Activated CD8-positive, alpha-beta memory T cell treated with anti-CD3 and anti-CD28 coated beads, Interleukin-2, amount 50 U/mL, for 24 hours (primary cell): ENCODE measurements around the gene TDP2.
"Not testable (repeated sequence)": the region's sequence is repeated elsewhere in the genome, so short reads cannot be mapped to it uniquely, and the experiment has no call there.

Experiments
- DNase-seq: peaks from one replicate; pipeline ENCODE4 v3.0.0-alpha.2; 2020; ENCODE audit errors: extremely low read depth

TDP2 gene

DNA sequence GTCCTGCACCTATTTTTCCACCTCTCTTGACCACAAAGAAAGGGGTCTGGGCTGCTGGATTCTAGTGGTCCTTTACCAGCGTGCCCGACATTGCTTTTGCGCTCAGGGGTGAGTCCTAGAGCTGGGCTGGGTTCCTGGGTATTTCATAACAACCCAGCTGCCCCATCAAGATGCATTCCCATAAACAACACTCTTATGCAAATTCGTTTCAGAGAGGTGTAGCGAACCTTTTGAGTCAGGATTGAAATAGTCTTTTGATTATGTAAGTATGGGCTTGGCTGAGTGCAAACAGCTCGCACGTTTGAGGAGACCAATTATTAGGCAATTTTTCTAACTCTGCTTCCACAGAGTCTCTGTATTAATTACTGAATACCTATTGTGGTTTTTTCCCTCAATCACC, 13.9 kb upstream of the TDP2 start:
- DNase-seq, result no peak

DNA sequence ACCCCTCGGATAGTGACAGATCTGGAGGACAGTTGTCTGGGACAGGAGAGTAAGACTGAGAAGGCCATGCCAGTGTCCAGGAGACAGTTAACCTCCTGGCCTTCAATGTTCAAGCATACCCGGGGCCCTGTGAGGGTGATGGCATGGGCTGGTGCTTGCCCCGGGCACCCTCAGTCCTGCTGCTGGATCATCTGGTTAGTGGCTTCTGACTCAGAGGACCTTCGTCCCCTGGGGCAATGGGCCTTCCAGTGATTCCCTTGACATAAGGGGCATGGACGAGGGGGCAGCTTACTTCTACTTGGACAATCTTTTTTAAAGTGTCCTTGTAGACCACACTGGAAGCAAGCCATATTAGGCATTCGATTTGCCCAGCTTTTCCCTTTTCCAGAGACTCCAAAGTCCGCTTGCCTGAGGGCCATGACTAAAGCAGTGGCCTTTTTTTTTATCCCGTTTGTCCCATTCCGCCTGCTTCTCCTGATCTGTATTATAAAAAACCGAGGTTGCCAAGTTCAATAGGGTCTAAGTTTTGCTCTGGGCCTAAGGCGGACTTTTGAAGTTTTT, 12.2 kb upstream of the TDP2 start:
- not testable (repeated sequence) for DNase-seq

DNA sequence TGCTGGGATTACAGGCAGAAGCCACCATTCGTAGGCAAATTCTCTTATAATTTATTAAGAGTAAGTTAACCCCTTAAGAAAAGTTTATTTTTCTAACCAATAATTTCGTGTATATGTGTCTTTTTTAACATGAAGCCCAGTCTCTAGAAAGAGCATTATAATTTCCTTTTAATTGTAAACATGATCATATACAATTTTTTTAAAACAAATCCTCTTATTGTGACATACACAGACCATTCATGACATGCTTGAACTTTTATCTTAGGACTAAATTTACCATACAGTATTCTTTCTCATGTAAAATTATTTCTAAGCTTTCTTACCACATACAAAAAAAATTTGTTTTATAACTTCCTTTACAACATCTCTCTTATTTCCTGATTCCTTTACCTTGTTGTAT, 6.9 kb upstream of the TDP2 start:
- DNase-seq, result no peak

DNA sequence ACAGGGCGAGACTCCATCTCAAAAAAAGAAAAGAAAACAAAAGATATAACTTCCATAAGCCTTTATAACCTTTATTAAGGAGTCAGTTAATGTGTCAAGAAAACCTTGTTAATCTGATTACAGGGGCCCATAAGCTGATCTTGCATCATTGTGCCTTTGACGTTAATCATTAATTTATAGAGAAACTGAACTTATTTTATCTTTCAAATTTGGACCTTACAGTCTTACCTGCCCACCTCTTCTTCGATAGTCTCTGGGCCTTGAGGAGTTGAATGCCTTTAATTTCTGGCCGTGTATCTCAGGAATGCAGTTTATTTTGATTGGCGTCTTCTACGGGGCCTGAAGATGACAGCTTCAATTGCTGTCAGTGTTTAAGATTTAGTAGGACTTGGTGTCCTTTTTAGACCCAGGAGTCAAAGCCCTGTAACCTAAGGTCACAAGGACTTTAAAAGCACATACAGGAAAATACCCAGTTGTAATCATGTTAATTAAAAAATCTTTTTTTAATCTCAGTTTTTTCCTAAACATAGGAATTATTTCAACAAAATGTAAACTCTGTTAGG, 6.0 kb upstream of the TDP2 start:
- DNase-seq, result no peak

DNA sequence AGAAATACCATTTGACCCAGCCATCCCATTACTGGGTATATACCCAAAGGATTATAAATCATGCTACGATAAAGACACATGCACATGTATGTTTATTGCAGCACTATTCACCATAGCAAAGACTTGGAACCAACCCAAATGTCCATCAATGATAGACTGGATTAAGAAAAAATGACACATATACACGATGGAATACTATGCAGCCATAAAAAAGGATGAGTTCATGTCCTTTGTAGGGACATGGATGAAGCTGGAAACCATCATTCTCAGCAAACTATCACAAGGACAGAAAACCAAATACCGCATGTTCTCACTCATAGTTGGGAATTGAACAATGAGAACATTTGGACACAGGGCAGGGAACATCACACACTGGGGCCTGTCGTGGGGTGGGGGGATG, 4.4 kb upstream of the TDP2 start:
- DNase-seq, result not testable (repeated sequence)

DNA sequence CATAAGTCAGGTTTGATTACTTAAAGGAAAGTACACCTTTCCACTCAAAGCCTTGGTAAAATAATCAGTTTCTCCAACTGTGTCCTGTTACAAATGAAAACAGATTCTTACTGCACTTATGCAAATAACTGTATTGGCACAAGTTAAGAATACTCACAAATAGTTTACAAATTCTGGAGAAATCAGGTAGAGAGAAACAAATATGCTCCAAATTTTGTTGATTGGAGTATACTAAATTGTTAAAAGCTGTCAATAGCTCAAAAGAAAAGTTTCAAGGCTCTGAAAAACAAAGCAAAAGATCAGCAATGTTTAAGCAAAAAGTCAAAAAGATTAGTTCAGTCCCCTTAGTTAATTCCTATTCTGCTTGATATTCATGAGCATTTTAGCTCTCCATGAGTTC, 3.8 kb upstream of the TDP2 start:
- not testable (repeated sequence) for DNase-seq

DNA sequence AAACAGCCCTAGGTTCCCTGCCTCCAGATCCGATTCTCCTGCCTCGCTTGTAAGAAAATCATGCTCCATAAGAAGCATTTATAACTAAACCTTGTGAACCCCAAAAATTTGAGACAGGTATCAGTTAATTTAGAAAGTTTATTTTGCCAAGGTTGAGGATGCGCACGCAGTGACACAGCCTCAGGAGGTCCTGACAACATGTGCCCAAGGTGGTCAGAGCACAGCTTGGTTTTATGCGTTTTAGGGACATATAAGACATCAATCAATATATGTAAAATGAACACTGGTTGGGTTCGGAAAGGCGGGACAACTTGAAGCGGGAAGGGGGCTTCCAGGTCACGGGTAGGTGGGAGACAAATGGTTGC, 2.3 kb upstream of the TDP2 start:
- DNase-seq, result no peak

DNA sequence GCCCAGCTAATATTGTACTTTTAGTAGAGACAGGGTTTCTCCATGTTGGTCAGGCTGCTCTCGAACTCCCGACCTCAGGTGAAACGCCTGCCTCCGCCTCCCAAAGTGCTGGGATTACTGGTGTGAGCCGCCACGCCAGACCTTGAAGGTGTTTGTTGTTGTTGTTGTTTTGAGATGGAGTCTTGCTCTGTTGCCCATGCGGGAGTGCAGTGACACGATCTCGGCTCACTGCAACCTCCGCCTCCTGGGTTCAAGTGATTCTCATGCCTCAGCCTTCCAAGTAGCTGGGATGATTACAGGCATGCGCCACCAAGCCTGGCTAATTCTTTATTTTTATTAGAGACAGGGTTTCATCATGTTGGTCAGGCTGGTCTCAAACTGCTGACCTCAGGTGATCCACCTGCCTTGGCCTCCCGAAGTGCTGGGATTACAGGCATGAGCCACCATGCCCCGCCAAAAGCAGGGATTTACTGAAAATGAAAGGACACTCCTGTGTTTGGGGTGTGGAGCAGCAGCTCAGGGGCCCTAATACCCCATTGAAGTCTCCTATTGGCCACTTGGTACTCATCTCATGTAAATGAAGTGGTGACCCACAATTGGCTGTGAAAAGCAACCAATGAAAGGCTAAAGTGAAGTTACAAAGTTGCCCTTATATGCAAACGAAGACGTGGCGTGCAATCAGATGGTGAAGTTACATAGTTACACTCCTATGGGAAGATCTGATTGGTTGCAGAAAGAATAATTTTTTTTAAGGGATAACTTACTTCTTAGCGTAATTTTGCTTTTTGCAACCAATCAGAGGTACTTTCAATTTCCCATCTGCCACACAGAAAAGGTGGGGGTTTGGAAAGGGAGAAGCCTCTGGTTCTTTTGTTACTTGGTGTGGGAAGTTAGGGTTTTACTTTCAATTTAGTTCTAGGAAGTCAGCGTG, 1.6 kb upstream of the TDP2 start:
- not testable (repeated sequence) for DNase-seq

DNA sequence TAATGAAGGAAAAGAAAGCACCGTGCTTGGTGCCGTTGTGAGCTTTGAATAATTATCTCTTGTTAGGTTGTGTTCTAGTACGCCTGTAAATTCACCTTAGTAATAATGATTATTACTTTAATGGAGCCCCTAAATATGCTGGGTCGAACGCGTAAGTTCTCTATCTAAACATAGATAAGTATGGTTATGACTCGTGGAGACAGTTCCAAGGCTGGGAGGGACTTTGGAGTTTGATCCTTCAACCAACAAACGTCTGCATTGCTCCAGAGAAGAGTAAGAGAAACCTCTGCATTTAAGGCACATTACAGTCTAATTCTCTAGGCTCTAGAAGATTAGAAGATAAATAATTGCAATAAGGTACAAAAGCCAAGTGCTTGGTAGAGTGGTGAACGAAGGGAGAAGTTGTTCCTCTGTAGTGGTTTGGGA, 692 bp upstream of the TDP2 start:
- DNase-seq, result no peak

DNA sequence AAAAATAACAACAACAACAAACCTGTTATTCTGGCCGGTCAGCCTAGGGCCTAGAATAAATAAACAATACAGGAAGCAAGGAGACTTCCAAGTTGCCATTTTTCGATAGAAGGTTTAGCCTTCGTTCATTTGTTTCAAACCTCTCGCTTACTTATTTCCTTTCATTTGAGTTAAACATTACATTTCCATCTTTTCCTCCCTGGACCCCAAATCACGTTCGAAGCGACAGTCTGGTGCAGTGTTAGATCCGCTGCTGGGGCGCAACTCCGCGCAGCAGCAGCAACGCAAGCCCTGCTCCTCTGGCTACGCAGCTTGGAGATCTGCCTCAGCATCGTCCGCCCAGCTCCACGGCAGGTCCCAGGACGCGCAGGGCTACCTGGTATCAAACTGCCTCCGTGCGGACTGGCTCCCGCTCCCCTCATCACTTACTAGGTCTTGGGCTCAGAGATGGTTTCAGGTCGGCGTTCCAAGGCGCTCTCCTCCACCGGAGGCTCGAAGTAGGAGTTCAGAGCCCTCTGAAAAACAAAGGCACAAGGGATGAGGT, 530 bp downstream of the TDP2 start:
- no peak for DNase-seq

DNA sequence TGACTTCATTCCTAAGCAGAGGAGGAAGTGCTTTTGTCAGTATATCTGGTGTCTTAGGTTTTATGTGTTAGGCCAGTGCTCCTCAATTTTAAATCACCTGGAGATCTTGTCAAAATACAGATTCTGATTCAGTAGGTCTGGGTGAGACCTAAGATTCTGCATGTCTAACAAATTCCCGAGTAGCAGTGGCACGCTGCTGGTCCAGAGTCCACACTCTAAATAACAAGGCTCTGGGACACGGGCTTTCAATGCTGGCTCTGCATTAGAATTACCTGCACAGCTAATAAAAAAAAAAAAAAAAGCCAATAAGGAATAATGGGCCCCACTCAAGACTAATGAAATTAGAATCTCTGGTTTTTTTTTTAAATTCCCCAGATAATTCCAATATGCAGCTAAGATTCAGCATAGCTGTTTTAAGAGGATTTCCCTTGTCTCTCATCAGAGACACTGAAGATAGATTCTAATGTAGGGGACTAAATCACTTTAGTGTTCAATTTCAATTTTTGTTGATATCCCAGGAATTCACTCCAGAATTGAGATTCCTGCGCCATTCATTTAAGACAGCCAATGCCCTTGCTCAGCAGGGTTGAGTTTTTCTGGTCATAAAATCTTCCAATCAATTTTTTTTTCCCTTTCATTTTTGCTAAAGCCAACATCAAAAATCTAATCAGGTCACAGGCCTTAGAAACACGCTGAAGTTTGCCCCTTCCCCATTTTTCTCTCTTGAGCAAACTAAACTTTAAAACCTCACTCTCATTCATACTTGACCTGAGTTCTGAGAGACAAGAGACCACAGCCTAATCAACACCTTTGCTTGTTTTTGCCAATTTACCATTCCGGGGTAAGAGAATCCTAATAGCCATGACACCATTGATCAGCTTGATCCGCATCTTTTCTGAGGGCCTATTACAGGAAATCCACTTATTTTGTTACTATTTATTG, 2.4 kb downstream of the TDP2 start:
- DNase-seq, result no peak

DNA sequence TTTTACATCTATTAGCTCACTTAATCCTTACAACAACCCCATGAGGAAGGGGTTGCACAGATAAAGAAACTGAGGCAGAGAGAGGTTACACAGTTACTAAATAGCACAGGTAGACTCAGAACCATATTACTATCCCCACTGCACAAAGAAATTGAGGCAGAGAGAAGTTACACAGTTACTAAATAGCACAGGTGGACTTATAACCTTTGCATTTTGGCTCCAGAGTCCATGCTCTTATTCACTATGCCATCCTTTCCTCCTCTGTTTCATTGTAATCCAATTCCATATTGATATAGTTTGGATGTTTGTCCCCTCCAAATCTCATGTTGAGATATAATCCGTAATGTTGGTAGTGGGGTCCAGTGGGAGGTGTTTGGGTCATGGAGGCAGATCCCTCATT, 3.5 kb downstream of the TDP2 start:
- no peak for DNase-seq

DNA sequence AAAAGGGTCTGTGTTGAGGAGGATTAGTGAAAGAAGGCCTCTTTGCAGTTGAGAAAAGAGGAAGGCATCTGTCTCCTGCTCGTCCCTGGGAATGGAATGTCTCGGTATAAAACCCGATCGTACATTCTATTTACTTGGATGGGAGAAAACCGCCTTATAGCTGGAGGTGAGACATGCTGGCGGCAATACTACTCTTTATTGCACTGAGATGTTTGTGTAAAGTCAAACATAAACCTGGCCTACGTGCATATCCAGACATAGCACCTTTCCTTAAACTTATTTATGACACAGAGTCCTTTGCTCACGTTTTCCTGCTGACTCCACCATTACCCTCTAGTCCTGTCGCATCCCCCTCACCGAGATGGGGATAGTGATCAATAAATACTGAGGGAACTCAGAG, 4.5 kb downstream of the TDP2 start:
- DNase-seq, result no peak

DNA sequence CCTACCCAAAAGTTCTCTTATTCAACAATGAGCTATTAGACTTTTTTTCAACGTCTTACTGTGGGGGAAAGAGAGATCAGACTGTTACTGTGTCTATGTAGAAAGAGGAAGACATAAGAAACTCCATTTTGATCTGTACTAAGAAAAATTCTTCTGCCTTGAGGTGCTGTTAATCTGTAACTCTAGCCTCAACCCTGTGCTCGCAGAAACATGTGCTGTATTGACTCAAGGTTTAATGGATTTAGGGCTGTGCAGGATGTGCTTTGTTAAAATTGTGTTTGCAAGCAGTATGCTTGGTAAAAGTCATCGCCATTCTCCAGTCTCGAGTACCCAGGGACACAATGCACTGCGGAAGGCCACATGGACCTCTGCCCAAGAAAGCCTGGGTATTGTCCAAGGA, 4.9 kb downstream of the TDP2 start:
- not testable (repeated sequence) for DNase-seq

DNA sequence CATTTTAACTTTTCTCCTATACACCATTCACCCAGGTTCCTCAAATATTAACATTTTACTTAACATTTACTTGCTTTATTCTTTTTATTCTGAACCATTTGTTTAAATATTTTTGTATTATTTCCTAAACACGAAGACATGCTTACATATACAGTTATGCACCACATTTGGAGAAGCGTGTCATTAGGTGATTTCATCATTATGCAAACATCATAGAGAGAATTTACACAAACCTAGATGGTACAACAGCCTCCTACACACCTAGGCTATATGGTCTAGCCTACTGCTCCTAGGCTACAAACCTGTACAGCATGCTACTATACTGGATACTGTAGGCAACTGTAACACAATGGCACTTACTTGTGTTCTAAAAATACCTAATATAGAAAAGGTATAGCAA, 6.6 kb downstream of the TDP2 start:
- no peak for DNase-seq

DNA sequence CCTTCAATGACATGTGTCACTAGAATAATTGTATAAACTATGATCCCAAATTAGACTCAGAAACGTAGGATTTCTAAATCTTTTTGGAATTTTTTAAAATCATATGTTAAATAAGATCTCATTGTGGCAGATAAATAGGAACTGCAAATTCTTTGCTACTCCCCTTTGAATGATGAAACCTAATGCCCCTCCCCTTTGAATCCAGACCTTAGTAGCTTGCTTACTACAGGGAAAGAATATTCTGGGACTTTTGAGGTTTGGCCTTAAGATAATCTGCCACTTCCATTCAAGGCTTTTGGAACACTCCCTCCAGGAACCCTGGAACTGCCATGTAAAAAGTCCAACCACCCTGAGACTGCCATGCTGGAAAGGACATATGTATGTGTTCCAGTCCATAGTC, 7.1 kb downstream of the TDP2 start:
- DNase-seq, result no peak

DNA sequence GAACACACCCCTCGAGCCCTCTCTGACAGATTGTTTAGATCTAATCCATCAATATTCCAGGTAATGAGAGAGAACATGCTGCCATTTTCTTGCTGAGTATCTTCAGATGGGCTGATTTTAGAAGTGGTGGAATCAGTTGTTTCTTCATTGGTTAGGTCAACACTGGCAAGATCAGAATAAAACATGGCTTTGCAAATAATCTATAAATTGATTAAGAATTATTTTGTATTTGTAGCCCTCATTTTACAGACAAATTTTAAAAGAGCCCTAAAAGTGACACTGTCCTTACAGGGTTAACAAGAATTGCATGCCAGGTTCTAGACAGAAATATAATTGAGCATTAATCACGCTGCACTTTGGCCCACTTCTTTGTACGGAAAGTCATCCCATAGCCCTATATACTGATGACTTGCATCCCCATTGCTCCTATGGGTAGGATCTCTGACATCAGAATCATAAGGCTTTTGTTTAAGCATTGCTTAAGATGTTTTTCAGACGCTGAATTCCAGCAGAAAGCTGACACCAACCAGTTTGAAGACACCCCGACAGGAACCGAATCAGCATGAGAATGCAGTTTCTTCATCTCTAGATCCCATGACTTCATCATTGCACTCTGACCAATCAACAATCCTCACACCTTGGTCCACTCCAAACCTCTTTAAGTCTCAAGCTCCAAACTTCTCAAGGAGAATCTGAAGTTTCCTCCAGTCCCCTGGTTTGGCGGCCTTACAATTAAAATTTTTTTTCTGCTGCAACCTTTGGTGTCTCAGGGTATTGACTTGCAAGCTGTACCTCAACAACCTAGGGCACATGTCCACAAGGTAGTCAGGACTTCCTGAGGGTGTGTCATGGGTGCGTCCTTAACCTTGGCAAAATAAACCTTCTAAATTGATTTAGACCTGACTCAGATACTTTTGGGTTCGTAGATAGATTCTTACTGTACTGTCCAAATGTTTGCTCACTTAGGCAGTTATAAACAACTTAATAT, 7.8 kb downstream of the TDP2 start:
- no peak for DNase-seq

DNA sequence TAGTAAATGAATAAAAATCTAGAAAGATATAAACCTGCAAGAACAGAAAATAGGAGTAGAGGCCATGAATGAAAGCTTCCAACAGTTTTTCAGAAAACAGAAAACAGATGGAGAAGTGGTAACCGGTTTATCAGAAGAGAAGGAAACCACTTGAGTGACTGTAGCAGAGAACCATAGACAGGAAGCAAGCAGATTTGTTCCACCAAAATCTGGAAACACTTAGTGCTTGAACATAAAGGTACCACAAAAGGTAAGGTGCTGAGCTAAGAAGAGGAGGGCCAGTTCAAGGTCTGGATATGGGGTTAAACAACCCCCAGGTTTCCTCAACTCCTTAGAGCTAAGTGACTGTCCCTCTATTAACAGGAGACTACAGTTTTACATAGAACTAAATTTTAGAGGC, 11.5 kb downstream of the TDP2 start:
- no peak for DNase-seq

DNA sequence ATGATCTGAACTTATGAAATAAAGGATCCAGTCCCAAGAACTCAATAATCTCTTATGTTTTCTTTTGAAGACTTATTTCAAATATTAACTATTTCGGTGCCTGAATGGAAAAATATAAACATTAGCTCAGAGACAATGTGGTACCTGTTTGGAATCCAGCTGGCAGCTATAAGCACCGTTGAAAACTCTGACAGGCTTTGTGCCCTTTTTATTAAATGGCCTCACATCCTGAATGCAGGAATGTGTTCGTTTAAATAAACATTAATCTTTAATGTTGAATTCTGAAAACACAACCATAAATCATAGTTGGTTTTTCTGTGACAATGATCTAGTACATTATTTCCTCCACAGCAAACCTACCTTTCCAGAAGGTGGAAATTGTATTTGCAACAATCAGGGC, 16.3 kb downstream of the TDP2 start:
- no peak for DNase-seq

DNA sequence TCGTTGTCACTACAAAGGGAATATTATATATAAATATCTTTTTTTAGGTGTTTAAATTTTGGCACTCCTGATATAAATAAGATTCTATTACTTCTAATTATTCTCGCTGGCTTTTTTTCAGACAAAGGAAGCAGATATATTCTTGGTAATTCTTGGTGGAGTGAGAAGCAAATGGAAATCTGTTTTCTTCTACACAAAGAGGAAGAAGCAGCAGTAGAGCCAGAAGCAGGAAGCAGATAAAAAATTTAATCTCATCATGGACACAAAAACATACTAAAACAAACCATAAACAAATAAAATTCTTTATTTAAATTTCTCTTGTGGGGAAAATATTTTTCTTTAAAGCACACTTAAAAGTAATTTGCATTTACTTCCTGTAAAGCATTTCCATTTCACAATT, 17.0 kb downstream of the TDP2 start:
- DNase-seq, result no peak

DNA sequence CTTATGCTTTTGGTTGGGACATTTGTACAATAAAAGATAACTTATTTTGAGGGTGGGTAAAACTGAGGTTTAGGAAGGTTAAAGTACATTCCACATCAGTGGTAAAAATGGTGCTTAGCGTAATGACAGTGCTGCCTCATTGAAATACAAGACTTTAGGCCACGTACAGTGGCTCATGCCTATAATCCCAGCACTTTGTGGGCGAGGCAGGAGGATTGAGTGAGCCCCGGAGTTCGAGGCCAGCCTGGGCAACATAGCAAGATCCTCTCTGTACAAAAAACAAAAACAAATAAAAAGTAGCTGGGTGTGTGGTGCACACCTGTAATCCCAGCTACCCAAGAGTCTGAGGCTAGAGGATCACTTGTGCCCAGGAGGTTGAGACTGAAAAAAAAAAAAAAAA, 18.4 kb downstream of the TDP2 start:
- DNase-seq, result no peak
